HG03280 (cell line): Measurements from ENCODE around the gene CNTN1.

Experiments used
- ATAC-seq: cut with Tn5 transposase; IDR thresholded peaks from one replicate; pipeline ENCODE4 v1.9.1; 2021; ENCODE audit warnings: mild to moderate bottlenecking, moderate library complexity; ENCODE audit not compliant: unreplicated experiment

The CNTN1 gene

DNA sequence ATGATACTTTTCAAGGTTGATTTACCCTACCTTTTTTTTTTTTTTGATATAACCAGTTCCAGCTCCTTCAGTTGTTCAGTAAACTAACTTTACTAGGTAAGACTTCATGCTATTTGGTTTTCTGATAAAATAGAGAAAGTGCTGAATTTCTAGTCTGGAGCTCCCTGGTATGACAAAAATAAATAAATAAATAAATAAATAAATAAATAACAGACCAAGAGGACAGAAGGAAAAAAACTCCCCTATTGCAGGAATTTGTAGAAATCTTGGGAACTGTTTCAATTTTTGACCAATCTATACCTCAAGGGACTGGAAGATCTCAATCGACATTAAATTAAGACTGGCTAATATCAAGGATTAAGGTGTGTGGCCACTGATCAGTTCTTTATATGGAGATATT lies 265.2 kb downstream of the CNTN1 start:
- ATAC-seq = no peak

GRCh38 chr12:40959041-40959440 lies 266.8 kb downstream of the CNTN1 start:
- no peak for ATAC-seq

DNA sequence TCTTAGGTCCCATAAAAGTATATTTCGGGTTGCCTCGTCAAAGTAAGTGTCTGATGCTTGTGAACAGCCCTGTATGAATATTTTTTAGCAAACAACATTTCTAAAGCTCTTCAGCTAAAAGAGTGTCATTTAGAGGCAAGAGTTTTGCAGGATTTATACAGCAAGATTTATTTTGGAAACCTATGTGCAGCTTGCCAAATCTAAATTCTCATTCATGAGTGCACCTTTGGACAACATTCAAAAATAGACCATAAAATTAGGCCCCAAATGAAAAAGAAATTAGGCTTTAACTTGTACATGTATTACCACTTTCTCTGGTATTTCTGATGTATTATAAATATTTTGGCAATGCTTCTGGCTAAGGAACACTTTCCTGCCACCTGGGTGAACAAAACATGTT lies 271.5 kb downstream of the CNTN1 start:
- no peak for ATAC-seq

- ATAC-seq = no peak
These were observed 277.6 kb downstream of the CNTN1 start for GRCh38 chr12:40969796-40970195.

DNA sequence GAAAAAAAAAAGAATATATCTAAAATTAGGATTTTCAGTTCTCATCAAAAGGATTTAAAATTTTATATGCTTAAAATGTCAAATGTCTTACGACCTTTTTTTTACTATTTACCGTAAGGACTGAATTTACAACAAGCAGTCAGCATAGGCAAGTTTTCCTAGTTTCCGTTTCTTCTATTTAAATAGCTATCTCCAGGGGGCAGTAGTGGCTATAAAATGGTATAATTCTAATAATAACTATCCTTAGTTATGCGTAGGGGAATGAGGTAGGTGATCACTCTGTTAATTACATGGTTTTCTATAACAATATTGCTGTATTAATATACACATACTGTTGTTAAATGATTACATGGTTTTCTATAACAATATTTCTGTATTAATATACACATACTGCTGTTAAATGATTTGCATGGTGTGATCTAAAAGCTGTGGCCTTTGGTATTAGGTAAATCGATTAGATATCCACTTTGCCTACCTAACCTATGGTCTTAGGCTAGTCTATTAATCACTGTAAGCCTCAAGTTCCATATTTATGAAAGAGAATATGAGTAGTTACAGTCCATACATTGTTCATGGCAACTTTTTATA lies 278.2 kb downstream of the CNTN1 start:
- ATAC-seq = no peak

- no peak for ATAC-seq
These were observed 279.7 kb downstream of the CNTN1 start for GRCh38 chr12:40971911-40972310.

GRCh38 chr12:40976546-40976945 lies 284.3 kb downstream of the CNTN1 start:
- ATAC-seq = no peak

GRCh38 chr12:40980427-40980961 lies 288.3 kb downstream of the CNTN1 start:
- ATAC-seq = no peak

DNA sequence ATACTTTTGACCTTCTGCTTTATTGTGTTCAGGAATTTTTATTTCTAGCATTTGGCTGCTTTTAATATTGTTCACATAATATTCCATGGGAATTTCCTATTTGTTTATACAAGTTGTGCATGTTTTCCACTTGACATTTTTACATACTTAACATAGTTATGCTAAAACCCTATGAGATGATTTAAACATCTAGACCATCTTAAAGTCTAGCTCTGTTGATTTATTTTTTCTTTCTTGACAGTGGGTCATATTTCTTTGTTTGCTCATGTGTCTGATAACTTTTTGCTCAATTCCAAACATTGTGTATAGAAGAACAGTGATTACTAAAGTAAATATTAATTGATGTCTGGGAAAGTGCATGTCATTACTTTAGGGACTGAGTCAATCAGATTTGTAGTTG lies 293.8 kb downstream of the CNTN1 start:
- ATAC-seq = no peak

GRCh38 chr12:40988355-40988754 lies 296.1 kb downstream of the CNTN1 start:
- ATAC-seq = no peak

- no peak for ATAC-seq
These were observed 296.6 kb downstream of the CNTN1 start for GRCh38 chr12:40988824-40989223.

GRCh38 chr12:40989785-40990184 lies 297.5 kb downstream of the CNTN1 start:
- ATAC-seq = no peak

GRCh38 chr12:40992158-40992557 lies 299.9 kb downstream of the CNTN1 start:
- ATAC-seq = no peak

DNA sequence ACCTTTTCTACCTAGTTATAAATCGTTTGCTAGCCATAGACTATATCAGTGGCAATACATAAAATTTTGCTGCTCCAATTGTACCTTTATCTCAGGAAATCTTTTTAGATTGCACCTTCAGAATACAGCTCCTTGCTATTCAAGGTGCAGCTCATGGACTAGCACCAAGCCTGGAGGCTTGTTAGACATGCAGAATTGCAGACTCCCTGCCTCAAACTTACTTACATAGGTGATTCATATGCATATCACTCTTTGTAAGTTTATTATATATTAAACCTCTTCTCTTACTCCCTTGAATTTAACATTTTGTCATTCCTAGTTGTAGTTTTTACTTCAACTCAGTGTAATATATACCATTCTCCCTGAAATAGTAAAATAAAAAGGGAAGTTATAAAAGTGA lies 300.4 kb downstream of the CNTN1 start:
- no peak for ATAC-seq

DNA sequence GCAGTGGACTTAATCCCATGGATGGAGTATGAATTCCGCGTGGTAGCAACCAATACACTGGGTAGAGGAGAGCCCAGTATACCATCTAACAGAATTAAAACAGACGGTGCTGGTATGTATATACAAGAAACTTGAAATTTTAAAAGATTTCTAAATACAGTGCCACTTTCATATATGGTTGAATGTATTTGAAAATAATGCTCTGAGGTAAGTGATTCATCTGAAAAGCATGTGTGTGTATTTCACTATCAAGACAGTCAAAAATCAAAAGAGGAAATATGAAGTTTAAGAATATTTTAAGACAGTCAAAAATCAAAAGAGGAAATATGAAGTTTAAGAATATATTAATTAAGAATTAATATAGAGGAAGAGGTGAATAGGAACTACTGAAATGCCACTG lies 300.9 kb downstream of the CNTN1 start:
- no peak for ATAC-seq

- ATAC-seq = no peak
These were observed 303.9 kb downstream of the CNTN1 start for GRCh38 chr12:40996091-40996490.

GRCh38 chr12:40999210-40999609 lies 307.0 kb downstream of the CNTN1 start:
- no peak for ATAC-seq

- ATAC-seq = no peak
These were observed 316.2 kb downstream of the CNTN1 start for GRCh38 chr12:41008472-41008871.

- no peak for ATAC-seq
These were observed 319.7 kb downstream of the CNTN1 start for GRCh38 chr12:41011939-41012338.

DNA sequence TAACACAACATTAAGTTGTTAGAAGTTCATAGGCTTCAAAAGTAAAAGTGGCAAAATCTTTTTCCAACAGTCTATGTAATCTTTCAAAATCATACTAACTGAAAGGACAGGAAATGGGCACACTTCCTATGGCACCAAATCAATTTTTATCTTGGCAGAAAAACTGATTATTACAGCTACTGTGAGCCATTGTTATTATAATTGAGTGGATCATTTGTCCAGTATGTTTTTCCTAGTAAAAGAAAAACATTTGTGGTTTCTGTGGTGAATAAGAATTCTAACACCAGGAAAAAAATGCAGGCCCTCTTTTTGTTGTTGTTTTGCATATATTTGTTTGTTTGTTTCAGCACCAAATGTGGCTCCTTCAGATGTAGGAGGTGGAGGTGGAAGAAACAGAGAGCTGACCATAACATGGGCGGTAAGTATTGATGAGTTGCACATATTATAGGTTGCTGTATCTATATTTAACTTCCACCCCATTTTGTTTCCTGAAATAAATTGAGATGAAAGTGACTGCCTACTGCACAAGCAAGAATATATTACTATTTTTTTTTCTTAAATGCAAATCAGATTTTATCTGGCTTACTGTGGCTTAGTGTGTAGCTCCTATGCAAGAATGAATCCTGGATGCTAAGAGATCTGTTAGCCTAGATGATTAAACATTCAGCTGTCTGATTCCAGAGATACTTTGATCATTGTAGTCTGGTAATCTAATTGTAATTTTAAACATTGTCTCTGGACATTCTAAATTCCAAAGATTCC lies 321.8 kb downstream of the CNTN1 start:
- no peak for ATAC-seq

DNA sequence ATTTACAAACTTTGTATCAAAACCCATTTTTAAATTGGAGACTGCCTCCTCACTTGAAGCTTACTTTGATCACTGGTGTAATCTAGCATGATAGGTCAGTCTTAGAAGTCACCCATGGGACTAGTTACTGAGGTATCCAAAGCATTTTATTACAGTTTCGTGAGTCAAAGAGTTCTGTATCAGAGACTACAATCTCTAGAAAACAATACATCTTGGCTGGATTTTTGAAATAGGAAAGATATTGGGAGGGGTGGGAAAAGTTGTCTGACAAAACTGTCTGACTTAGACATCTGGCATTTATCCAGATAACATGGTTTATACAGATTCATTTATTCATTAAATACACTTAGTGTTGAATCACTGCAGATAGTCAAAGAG lies 322.4 kb downstream of the CNTN1 start:
- no peak for ATAC-seq

- ATAC-seq = no peak
These were observed 325.8 kb downstream of the CNTN1 start for GRCh38 chr12:41018010-41018409.

DNA sequence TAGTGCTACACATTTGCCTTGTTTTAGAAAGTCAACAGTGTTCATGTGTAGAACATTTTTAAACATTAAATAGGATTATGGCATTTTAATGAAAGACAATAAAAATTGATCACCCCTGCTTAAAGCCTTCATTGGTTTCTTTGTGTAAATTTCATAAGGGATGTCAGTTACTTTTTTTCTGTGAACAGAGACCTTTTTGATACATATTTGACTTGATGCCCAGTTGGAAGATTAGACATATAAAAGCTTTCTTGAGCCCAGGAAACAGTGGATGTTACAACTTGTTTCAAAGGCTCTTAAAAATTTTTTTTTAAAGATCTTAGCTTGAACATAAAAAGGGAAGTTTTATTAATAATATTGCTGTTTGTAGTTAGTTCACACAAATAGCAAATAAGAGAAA lies 327.2 kb downstream of the CNTN1 start:
- no peak for ATAC-seq
